ENCODE measurements around the gene HDAC9. TPM values are rescaled to one million over a fixed set of nuclear protein-coding genes. Genes with fewer than 3 reads are reported as not detected.

Gene HDAC9
- polyA plus RNA-seq, 1 of the 3 experiments (the other 2 are of a cell fraction) = 11.6 TPM

DNA sequence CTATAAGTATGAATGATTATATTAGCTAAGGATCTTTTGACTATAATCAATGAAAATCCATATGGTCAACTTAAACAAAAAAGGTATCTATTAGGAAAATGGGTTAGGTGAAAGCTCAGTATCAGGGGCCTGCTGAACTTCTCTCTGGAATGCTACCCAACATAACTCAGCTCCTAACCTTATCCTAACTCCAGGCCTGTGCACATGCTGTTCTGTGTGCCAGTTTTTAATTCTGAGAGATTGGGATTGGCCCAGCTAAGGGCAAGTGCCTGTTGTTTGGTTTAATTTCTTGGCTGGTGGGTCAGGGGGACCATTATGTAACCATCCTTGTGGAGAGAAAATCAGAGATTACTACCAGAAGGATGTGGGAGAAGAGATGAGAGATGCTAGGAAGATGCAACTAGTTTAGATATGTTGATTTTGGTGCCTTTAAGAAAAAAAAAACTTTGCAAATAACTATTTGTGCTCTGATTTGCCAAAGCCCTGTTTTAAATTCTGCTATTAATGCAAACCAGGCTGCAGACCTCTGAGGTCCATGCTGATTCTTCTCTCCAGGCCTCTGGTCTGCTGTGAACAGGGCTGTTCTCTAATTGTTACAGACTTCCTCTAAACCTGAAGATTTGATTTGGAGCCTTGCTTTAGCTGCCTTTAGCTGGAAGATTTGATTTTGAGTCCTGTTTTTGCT is 23.9 kb upstream of the HDAC9 start:
- Histone ChIP-seq H3K36me3 (replicated peaks in 1 of 2; ENCODE audit: control insufficient read depth in 1 of 2, insufficient read depth in 2 of 2, low read length in 1 of 2) (no peaks in the 10 kb centered on the region), H3K4me3 (ENCODE audit: low read depth in 2 of 2, low read length in 1 of 2) (no peak overlapping the region), H3K79me2 (ENCODE audit: insufficient read depth) (no peaks in the 10 kb centered on the region), H3K27me3 (ENCODE audit: insufficient read depth) (no peaks in the 10 kb centered on the region), H3F3A (replicated peaks; ENCODE audit: insufficient read depth) (no peaks in the 10 kb centered on the region), H3K9me3 (no peaks in the 10 kb centered on the region), H3K9ac (no peak overlapping the region), H3K9me2 (no peaks in the 10 kb centered on the region), H3K4me2 (no peak overlapping the region), H3K4me1 (ENCODE audit: control insufficient read depth in 1 of 2, insufficient read depth in 2 of 2, low read depth in 1 of 2, low read length in 1 of 2) (peaks cover 0 to 27% of the 10 kb centered on the region in 2 experiments; a peak in 2 of 4 replicates), H4K20me1 (ENCODE audit: insufficient read depth) (no peaks in the 10 kb centered on the region), H2AFZ (ENCODE audit: low read depth) (no peak overlapping the region), H3K27ac (ENCODE audit: low read depth in 2 of 2, low read length in 1 of 2) (peak overlapping the region in 1 of 2 experiments; percentile 95; a peak in 2 of 4 replicates)
- ChIA-PET CTCF (interaction anchor here (0.6 to 2.1 kb wide), 14 partner anchors 8 to 419 kb away, joined by 3 to 13 read pairs (median 4); partner anchors contain the start of gene HDAC9), POLR2A (interaction anchor here (1.1 to 1.7 kb wide), 2 partner anchors 23 to 561 kb away, joined by 3 to 8 read pairs; partner anchors contain the start of gene HDAC9)
- DNase-seq = peak; percentile 38
- TF ChIP-seq MXI1 (IDR thresholded peaks at IDR 0.05; ENCODE audit: low read depth, low read length) = no peak
- 0 out of 2 replicates have a peak, but pooled peaks have one; percentile 18 for TF ChIP-seq RAD21 (IDR thresholded peaks at IDR 0.05; ENCODE audit: low read length)
- TF ChIP-seq FOXJ3 (CRISPR knock-in tag; IDR thresholded peaks at IDR 0.05) = peak; percentile 49; the same call in 1 of the 2 replicates
- TF ChIP-seq YY1 (IDR thresholded peaks at IDR 0.05; ENCODE audit: low read depth) = no peak
- TF ChIP-seq USF2 (IDR thresholded peaks at IDR 0.05; ENCODE audit: borderline replicate concordance, low read depth, low read length) = no peak
- no peak; the same call in 1 of the 2 replicates for TF ChIP-seq RCOR1 (IDR thresholded peaks at IDR 0.05; ENCODE audit: low read length)
- TF ChIP-seq ELF1 (IDR thresholded peaks at IDR 0.05) = no peak
- TF ChIP-seq TEAD4 (IDR thresholded peaks at IDR 0.05; ENCODE audit: borderline replicate concordance, insufficient read depth) = no peak
- TF ChIP-seq, protein P1, sequence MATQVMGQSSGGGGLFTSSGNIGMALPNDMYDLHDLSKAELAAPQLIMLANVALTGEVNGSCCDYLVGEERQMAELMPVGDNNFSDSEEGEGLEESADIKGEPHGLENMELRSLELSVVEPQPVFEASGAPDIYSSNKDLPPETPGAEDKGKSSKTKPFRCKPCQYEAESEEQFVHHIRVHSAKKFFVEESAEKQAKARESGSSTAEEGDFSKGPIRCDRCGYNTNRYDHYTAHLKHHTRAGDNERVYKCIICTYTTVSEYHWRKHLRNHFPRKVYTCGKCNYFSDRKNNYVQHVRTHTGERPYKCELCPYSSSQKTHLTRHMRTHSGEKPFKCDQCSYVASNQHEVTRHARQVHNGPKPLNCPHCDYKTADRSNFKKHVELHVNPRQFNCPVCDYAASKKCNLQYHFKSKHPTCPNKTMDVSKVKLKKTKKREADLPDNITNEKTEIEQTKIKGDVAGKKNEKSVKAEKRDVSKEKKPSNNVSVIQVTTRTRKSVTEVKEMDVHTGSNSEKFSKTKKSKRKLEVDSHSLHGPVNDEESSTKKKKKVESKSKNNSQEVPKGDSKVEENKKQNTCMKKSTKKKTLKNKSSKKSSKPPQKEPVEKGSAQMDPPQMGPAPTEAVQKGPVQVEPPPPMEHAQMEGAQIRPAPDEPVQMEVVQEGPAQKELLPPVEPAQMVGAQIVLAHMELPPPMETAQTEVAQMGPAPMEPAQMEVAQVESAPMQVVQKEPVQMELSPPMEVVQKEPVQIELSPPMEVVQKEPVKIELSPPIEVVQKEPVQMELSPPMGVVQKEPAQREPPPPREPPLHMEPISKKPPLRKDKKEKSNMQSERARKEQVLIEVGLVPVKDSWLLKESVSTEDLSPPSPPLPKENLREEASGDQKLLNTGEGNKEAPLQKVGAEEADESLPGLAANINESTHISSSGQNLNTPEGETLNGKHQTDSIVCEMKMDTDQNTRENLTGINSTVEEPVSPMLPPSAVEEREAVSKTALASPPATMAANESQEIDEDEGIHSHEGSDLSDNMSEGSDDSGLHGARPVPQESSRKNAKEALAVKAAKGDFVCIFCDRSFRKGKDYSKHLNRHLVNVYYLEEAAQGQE (IDR thresholded peaks at IDR 0.05; ENCODE audit: low read depth, low read length) = no peak
- no peak for TF ChIP-seq NRF1 (IDR thresholded peaks at IDR 0.05; ENCODE audit: low read depth, low read length)
- TF ChIP-seq GATA2 (CRISPR knock-in tag; IDR thresholded peaks at IDR 0.05) = no peak; the same call in 1 of the 2 replicates
- no peak for TF ChIP-seq RXRA (IDR thresholded peaks at IDR 0.05; ENCODE audit: borderline replicate concordance, low read depth)
- no peak for TF ChIP-seq POLR2AphosphoS5 (IDR thresholded peaks at IDR 0.05; ENCODE audit: low read depth, low read length)
- no peak for TF ChIP-seq CHD2 (IDR thresholded peaks at IDR 0.05; ENCODE audit: low read length, partially characterized antibody)
- TF ChIP-seq, protein P2, sequence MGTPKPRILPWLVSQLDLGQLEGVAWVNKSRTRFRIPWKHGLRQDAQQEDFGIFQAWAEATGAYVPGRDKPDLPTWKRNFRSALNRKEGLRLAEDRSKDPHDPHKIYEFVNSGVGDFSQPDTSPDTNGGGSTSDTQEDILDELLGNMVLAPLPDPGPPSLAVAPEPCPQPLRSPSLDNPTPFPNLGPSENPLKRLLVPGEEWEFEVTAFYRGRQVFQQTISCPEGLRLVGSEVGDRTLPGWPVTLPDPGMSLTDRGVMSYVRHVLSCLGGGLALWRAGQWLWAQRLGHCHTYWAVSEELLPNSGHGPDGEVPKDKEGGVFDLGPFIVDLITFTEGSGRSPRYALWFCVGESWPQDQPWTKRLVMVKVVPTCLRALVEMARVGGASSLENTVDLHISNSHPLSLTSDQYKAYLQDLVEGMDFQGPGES (IDR thresholded peaks at IDR 0.05; ENCODE audit: low read depth, low read length) = no peak
- no peak for TF ChIP-seq GABPA (IDR thresholded peaks at IDR 0.05; ENCODE audit: low read depth)
- TF ChIP-seq, protein P3, sequence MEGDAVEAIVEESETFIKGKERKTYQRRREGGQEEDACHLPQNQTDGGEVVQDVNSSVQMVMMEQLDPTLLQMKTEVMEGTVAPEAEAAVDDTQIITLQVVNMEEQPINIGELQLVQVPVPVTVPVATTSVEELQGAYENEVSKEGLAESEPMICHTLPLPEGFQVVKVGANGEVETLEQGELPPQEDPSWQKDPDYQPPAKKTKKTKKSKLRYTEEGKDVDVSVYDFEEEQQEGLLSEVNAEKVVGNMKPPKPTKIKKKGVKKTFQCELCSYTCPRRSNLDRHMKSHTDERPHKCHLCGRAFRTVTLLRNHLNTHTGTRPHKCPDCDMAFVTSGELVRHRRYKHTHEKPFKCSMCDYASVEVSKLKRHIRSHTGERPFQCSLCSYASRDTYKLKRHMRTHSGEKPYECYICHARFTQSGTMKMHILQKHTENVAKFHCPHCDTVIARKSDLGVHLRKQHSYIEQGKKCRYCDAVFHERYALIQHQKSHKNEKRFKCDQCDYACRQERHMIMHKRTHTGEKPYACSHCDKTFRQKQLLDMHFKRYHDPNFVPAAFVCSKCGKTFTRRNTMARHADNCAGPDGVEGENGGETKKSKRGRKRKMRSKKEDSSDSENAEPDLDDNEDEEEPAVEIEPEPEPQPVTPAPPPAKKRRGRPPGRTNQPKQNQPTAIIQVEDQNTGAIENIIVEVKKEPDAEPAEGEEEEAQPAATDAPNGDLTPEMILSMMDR (IDR thresholded peaks at IDR 0.05) = no peak
- peak in 1 of 2 experiments; percentile 84; a peak in 2 of 4 replicates for TF ChIP-seq EP300 (IDR thresholded peaks at IDR 0.05; ENCODE audit: borderline replicate concordance in 1 of 2, low read depth in 1 of 2, low read length in 1 of 2)
- no peak for TF ChIP-seq SIN3A (IDR thresholded peaks at IDR 0.05; ENCODE audit: borderline replicate concordance, low read depth, low read length)

Measured in SK-N-SH (cell line).